Right atrium auricular region (tissue), 2 donors: ENCODE data around the gene SLC6A17. TPM values are rescaled to one million over a fixed set of nuclear protein-coding genes. Genes with fewer than 3 reads are reported as not detected.
A peak's percentile ranks its signal among the peaks of the same experiment; 100 is the strongest.

ENCODE experiments used
- DNase-seq: peaks from one replicate; pipeline ENCODE4 v3.0.0-alpha.2; 2019; ENCODE audit warnings: low spot score
- H3K27ac ChIP-seq, 2 donors: fragments of 200-600 bp; sonication (generic); 1 replicate in 1 of 2; 2 replicates in 1 of 2; pipeline ENCODE4 v1.5.1; 2016 to 2019
- H3K27me3 ChIP-seq, 2 donors: fragments of 200-600 bp; sonication (generic); one replicate each; pipeline versions ENCODE4 v1.5.1 to v1.6.0; 2017 to 2019
- H3K36me3 ChIP-seq: fragments of 200-600 bp; sonication (generic); one replicate; pipeline ENCODE4 v1.5.1; 2016
- H3K4me1 ChIP-seq, 2 donors: fragments of 200-600 bp; sonication (generic); one replicate each; pipeline versions ENCODE4 v1.5.1 to v1.6.0; 2017 to 2019
- H3K4me3 ChIP-seq, 2 donors: fragments of 200-600 bp; sonication (generic); 1 replicate in 1 of 2; 2 replicates in 1 of 2; pipeline ENCODE4 v1.5.1; 2017 to 2019; ENCODE audit warnings: mild to moderate bottlenecking in 1 of 2, moderate library complexity in 1 of 2
- H3K9me3 ChIP-seq, 2 donors: fragments of 200-600 bp; sonication (generic); one replicate each; pipeline ENCODE4 v1.5.1; 2019
- total RNA-seq, 2 donors: library from RNA; depleted of rRNA; stranded (reverse); fragments of >200 nt; gene quantifications; one replicate each; pipeline ENCODE4 v1.1.0, GENCODE V29; 2016
- TF ChIP-seq, protein P1 (sequence below), 2 donors: fragments of 200-600 bp; sonication (generic); IDR thresholded peaks; one replicate each; pipeline ENCODE4 v1.5.1; 2019; ENCODE audit warnings: antibody characterized with exemption in 2 of 2

SLC6A17 gene
- total RNA-seq, 2 donors from 2014 or later: not detected

DNA sequence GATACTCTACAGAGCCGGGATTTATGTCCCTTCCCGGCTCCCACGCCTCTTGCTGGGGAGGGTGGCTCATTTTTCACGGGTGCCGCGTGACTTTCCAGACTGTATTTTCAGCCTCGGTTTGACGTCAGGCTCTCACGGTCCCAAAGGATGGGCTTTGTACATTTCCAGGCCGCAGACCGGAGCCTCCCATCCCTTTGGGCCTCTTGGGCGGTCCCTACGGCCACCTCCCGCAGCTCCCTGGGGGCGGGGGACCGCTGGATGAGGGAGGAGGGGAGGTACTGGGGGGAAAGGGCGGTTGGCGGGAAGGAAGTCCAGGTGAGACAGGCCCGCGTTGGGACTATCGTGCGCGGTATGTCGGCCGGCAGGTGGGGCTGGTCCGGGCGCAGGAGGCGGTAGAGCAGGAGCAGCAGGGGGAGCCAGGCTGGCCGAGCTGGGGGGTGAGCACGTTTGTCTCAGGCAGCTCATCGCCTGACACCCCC lies 20.1 kb upstream of the SLC6A17 start:
- Histone ChIP-seq H3K4me3 (no peak overlapping the region), H3K27me3 (peaks cover 0 to 6% of the 10 kb centered on the region in 2 donors), H3K9me3 (peaks cover 0 to 9% of the 10 kb centered on the region in 2 donors), H3K27ac (no peak overlapping the region), H3K4me1 (peaks cover 0 to 9% of the 10 kb centered on the region in 2 donors), H3K36me3 (no peaks in the 10 kb centered on the region)
- TF ChIP-seq, protein P1, sequence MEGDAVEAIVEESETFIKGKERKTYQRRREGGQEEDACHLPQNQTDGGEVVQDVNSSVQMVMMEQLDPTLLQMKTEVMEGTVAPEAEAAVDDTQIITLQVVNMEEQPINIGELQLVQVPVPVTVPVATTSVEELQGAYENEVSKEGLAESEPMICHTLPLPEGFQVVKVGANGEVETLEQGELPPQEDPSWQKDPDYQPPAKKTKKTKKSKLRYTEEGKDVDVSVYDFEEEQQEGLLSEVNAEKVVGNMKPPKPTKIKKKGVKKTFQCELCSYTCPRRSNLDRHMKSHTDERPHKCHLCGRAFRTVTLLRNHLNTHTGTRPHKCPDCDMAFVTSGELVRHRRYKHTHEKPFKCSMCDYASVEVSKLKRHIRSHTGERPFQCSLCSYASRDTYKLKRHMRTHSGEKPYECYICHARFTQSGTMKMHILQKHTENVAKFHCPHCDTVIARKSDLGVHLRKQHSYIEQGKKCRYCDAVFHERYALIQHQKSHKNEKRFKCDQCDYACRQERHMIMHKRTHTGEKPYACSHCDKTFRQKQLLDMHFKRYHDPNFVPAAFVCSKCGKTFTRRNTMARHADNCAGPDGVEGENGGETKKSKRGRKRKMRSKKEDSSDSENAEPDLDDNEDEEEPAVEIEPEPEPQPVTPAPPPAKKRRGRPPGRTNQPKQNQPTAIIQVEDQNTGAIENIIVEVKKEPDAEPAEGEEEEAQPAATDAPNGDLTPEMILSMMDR (IDR thresholded peaks at IDR 0.05): peak in 1 of 2 donors; percentile 26
- DNase-seq: no peak

DNA sequence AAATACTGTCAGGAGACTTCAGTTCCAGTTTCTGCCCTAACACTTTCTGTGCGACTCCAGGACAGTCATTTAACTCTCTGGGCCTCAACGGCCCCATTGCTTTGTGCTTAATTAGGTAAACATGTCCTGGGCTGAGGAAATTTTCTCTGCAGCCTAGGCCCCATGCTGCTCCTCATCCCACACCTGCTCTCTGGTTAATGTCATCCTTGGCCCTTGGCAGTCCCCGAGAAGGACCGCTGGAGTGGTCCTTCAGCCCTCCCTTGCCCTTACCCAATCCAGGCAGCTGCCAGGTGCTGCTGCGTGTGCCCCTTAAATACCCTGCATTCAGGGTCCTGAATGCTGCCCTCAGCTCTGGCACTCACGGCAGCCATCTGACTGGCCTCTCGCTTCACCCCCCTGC lies 19.3 kb upstream of the SLC6A17 start:
- Histone ChIP-seq H3K36me3 (no peaks in the 10 kb centered on the region), H3K27me3 (peaks cover 0 to 6% of the 10 kb centered on the region in 2 donors), H3K9me3 (peaks cover 0 to 6% of the 10 kb centered on the region in 2 donors), H3K4me1 (peaks cover 0 to 9% of the 10 kb centered on the region in 2 donors), H3K27ac (no peak overlapping the region), H3K4me3 (no peak overlapping the region)
- no peak for DNase-seq
- TF ChIP-seq, protein P1 (IDR thresholded peaks at IDR 0.05): no peak

DNA sequence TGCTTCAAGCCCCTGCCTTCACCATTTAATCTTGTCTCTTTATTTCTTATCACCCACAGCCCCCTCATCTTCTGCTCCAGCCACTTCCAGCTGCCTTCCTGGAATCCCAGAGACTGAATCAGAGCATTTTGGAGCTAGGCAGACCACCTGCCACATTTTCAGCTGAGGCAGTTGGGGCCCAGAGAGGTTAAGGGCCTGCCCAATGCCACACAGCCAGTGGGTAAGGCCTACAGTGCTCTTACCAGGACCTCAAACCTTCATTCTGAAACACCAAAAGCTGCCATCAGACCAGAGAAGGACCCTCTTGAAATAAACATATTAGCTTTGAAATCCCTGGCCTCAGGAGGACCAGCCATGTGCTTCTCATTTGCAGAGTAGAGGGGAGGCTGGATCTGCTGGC lies 17.6 kb upstream of the SLC6A17 start:
- DNase-seq: no peak
- no peaks in the 10 kb centered on the region for H3K36me3 ChIP-seq
- no peaks in the 10 kb centered on the region for H3K9me3 ChIP-seq
- no peak overlapping the region for H3K27ac ChIP-seq
- no peak overlapping the region for H3K4me3 ChIP-seq
- peaks cover 0 to 9% of the 10 kb centered on the region in 2 donors for H3K4me1 ChIP-seq
- H3K27me3 ChIP-seq: peaks cover 0 to 6% of the 10 kb centered on the region in 2 donors
- TF ChIP-seq, protein P1 (IDR thresholded peaks at IDR 0.05): no peak

DNA sequence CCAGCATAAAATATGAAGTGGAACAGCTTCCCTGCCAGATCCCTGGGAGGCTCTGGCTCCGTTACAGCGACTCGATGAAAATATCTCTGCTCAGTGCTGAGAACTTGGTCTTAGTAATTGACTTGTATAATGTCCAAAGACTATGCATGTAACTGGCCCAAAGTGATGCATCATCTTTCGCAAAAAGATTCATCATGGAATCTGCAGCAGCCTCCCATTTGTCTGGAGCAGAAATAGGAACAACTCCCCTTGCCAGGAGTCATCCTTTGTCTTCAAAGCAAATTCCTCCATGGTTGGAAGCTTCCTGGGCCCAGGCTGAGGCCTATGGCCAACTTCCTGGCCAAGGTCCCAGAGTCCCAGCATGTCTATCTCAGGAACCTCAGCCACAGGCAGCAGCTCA lies 16.9 kb upstream of the SLC6A17 start:
- TF ChIP-seq, protein P1 (IDR thresholded peaks at IDR 0.05): no peak
- no peak overlapping the region for H3K27ac ChIP-seq
- no peaks in the 10 kb centered on the region for H3K36me3 ChIP-seq
- peaks cover 0 to 6% of the 10 kb centered on the region in 2 donors for H3K27me3 ChIP-seq
- peaks cover 0 to 9% of the 10 kb centered on the region in 2 donors for H3K4me1 ChIP-seq
- no peak for DNase-seq
- H3K9me3 ChIP-seq: no peaks in the 10 kb centered on the region
- no peak overlapping the region for H3K4me3 ChIP-seq

DNA sequence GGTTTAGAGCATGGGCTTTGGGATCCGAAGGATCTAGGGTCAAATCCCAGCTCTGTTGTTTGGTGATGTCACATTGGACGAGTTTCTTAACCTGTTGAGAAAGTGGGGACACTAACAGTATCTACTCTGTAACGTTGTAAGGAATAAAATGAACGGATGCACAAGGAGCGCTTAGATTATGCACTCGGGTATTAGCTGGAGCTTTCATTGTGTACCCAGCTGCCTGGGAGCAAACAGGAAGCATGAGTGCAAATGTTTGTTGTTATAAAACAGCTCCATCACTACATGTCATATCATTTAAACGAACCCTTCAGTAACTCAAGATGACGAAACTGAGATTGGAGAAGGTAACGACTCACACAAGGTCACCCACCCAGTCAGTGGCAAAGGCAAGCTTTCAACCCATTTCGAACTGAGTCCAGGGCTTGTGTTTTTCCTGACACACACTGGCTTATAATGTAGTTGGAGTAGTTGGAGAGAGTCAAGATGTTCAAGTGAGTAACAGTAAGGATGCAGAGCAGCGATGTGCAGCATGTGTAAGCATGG lies 16.2 kb upstream of the SLC6A17 start:
- H3K27me3 ChIP-seq: peaks cover 0 to 6% of the 10 kb centered on the region in 2 donors
- H3K36me3 ChIP-seq: no peaks in the 10 kb centered on the region
- H3K27ac ChIP-seq: no peak overlapping the region
- H3K9me3 ChIP-seq: no peaks in the 10 kb centered on the region
- TF ChIP-seq, protein P1 (IDR thresholded peaks at IDR 0.05): no peak
- DNase-seq: no peak
- peaks cover 0 to 9% of the 10 kb centered on the region in 2 donors for H3K4me1 ChIP-seq
- H3K4me3 ChIP-seq: no peak overlapping the region

DNA sequence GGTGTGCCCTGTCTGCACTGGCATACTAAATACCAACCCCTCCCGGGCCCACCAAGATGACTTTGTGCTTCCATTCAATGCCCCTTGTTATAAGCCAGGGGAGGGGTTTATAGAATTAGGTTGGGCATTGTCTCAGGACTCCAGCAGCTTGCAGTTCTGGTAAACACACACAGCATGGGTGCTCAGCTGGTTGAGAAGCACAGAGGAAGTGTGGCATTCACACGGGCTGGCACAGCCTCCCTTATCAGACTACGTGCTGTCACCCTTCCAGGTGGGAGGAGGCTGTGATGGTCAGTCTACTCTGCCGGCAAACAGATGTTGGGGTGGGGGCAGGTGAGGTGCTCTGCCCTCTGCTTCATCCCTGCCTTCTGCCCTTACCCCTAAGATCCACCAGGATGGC lies 15.0 kb upstream of the SLC6A17 start:
- H3K27ac ChIP-seq: no peak overlapping the region
- no peaks in the 10 kb centered on the region for H3K9me3 ChIP-seq
- peaks cover 0 to 3% of the 10 kb centered on the region in 2 donors for H3K27me3 ChIP-seq
- no peak for DNase-seq
- H3K4me3 ChIP-seq: no peak overlapping the region
- TF ChIP-seq, protein P1 (IDR thresholded peaks at IDR 0.05): no peak
- no peaks in the 10 kb centered on the region for H3K36me3 ChIP-seq
- H3K4me1 ChIP-seq: peaks cover 0 to 3% of the 10 kb centered on the region in 2 donors
